Stimulated activated CD8-positive, alpha-beta memory T cell treated with anti-CD3 and anti-CD28 coated beads, Interleukin-15, amount 100 ng/mL, for 4 hours (primary cell): ENCODE measurements around the gene HARBI1.

Experiments used
- DNase-seq, 2 donors: peaks; one replicate each; pipeline ENCODE4 v3.0.0-alpha.2; 2020; ENCODE audit warnings: low read depth in 2 of 2

HARBI1 gene, protein sequence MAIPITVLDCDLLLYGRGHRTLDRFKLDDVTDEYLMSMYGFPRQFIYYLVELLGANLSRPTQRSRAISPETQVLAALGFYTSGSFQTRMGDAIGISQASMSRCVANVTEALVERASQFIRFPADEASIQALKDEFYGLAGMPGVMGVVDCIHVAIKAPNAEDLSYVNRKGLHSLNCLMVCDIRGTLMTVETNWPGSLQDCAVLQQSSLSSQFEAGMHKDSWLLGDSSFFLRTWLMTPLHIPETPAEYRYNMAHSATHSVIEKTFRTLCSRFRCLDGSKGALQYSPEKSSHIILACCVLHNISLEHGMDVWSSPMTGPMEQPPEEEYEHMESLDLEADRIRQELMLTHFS

DNA sequence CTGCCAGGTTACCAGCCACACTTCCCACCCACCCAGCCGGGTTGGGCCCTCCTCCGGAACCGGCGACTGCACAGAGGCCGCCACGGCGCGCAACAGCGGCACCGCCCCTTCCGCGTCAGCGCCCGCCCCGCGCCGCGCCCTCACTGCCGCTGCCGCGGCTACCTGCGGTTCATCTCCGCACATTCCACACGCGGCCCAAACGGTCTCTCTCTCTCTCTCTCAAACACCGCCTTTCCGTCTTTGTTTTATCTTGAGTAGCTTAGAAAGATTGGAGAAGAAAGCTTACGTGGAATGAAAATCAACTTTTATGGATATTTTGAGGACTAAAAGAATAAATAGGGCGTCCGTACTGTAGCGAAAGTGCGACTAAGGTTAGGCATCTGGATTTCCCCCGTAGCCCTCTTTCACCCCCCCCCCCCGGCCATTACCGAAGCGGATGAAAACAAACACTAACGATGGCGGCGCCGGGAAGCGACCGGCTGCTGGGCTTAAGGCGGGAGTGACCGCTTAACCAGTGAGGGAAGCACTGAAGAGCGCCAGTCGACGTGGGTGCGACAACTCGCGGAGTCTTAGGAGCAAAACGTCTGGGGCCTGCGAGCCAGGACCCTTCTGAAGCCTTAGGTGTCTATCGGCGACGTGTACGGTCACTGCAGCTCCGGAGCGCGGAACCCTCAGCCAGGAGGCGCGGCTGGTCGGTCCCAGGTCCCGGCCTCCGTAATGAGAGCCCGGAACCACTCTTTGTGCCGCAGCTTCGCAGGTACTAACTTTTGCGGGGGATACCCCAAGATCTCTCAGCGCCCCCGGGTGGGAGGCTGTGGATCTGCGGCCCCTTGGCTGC is at the start of gene HARBI1, which contains the start of gene ATG13:
Gene HARBI1 (minus strand): TSS at position 94 of the 838 bp plus-strand sequence. CDS start 990 bp downstream, outside the sequence.
Gene ATG13 (plus strand): TSS at position 420 of the 838 bp plus-strand sequence. CDS start 26,739 bp downstream, outside the sequence.
- peak; percentile 87 to 88 for DNase-seq

DNA sequence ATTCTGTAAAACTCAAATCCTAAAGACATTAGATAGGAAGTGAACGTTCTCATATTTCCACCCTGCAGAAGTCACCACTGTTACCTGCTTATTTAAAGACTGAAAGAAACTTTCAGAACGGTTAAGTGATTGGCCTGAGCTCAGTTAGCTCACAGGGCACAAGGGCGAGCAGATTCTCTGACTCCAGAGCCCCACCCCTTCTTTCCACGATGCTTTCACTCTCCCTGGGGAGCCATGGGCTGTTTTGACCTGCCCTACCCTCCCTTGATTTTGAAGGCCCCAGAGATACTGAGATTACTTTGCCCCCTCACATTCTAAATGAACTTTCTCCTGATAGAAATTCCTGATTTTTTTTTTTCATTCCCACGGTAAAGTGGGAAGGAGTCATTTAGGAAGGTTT is 49.5 kb upstream of the HARBI1 start:
- no peak for DNase-seq

GRCh38 chr11:46665356-46665755 is 48.3 kb upstream of the HARBI1 start:
- DNase-seq: no peak

- DNase-seq: no peak
Observed at GRCh38 chr11:46664612-46665011, 47.6 kb upstream of the HARBI1 start.

DNA sequence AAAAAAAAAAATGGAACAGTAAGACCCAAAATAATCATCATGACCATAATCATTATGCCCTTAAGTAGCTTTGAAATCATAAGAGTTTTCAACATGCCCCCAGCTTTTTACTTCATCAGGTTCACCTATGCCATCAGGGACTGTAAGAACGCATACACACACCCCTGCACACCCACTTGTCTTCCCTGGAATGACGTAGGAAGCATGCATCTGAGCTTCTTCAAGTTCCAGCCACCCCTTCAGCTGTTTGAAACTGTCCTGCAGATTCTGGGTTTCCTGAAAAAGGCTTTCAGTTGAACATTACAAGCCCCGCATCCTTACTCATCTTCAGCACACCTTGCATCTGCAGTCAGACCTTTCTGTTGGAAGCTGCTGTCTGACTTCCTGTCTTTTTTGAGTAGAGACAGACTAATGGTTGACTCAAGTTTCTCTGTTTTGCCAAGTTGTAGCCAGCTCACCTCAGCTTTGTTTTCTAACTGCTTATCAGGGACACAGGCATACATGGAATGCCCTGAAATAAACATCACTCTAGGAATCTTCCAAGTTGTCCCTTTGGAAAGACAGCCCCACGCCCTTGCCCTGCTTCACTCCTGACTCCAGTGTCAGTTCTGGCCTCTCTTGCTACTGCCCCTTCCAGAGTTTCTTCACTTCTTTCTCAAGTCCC is 46.4 kb upstream of the HARBI1 start:
- DNase-seq: no peak

DNA sequence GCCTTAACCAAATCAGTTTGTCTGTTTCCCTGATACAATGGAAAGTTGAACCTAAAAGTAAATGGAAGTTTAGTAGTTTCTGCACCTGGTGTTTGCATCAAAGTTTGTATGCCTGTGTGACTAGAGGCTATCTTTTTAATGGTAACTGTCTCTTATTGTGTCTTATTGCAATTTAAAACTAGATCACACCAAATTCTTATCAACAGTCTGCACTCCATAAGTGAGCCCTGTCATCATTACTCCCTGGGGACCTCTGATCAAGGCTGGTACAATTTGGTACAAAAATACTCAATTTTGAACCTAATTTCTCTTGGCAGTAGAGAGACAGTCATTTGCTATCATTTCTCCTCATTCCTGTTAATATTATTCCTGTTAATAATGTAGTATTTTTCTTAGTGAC is 45.3 kb upstream of the HARBI1 start:
- no peak for DNase-seq

DNA sequence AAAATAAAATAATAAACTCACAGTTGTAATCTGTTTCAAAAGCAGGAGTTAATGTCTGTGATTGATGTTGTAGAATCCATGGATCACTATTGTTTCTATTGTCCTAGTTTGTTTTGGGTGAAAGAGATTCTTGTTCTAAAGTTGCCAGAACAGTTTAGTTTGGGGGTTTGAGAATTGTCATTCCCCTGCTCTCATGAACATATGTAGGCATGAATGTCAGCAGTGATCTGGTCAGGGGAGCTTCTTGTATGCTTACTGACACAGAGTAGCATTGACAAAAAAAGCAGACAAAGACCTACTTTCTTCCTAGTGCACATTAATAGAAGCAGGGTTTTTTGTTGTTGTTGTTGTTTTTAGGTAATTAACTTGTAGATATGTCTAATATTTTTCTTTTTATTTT is 44.8 kb upstream of the HARBI1 start:
- no peak for DNase-seq

DNA sequence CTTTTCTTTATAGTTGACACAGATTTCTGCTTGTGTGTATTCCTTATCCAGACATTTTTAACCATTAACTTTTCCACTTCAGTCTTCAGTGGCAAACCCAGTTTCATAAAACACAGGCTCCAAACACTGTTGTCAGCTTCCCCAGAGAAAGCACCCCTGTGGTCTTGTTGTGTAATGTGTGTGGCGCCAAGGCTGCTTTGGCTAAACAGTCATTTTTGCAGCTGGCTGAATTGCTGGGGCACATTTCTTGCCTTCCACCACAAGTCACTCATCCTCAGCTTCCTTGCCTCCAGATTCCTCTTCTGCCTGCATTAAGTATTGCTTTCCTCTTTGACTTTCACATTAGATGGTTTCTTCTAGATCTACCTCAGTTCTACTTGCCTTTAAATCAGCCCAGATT is 42.9 kb upstream of the HARBI1 start:
- no peak for DNase-seq

DNA sequence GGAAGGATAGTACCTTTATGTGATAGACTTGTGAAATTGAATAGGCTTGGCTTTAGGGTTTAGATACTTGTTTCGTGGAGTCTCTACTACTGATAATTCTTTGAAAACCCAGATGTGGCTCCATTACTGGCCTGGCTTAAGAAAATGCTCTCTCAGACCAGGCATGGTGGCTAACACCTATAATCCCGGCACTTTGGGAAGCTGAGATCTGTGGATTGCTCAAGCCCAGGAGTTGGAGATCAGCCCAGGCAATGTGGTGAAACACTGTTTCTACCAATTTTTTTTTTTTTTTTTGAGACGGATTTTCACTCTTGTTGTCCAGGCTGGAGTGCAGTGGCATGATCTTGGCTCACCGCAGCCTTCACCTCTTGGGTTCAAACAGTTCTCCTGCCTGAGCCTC is 41.2 kb upstream of the HARBI1 start:
- no peak for DNase-seq

GRCh38 chr11:46657186-46657585 is 40.2 kb upstream of the HARBI1 start:
- DNase-seq: no peak

DNA sequence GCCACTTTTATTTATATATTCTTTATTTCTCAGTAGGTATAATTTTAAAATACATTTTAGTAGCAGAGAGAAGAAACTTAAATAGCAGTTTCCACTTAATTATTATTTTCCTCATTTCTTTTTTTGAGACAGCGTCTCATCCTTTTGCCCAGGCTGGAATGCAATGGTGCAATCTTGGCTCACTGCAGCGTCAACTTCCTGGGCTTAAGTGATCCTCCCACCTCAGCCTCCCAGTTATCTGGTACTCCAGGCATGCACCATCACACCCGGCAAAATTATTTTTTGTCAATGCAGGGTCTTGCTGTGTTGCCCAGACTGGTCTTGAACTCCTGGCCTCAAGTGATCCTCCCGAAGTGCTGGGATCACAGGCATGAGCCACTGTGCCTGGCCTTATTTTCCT is 38.6 kb upstream of the HARBI1 start:
- no peak for DNase-seq

- DNase-seq: no peak
Observed at GRCh38 chr11:46649180-46649738, 32.2 kb upstream of the HARBI1 start.

DNA sequence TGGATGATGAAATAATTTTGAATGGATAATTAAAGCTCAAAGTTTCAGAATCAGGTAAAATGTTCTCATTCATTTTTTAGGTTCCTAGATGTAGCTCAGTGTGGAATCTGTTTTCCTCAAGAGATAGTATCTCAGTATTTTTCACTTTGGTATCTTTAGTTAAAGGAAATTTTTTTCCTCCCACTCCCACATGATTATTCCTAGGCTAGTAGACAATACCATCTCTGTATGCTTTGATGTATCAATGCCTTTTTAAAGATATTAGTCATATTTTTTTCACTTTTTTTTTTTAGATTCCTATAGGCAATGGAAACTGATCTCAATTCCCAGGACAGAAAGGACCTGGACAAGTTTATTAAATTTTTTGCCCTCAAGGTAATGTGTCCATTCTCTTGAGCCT is 27.0 kb upstream of the HARBI1 start:
- no peak for DNase-seq

DNA sequence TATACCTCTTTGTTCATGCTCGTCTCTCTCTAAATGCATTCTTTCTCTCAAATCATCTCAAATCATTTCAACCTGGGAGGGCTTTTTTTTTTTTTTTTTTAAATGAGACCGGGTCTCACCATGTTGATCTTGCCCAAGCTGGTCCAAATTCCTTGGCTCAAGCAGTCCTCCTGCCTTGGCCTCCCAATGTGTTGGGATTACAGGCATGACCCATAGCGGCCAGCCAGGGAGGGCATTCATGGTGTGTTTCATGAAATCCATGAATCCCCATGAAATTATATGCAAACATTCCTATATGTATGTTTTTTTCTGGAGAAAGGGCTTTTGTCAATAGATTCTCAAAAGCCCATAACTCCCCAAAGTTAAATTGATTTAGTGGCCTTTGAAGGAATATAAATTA is 26.5 kb upstream of the HARBI1 start:
- no peak for DNase-seq

GRCh38 chr11:46642627-46643335 is 25.8 kb upstream of the HARBI1 start:
- DNase-seq: no peak

GRCh38 chr11:46641639-46642038 is 24.6 kb upstream of the HARBI1 start:
- DNase-seq: no peak

GRCh38 chr11:46640036-46640788 is 23.2 kb upstream of the HARBI1 start:
- no peak for DNase-seq

GRCh38 chr11:46639197-46639839 is 22.3 kb upstream of the HARBI1 start:
- no peak for DNase-seq

DNA sequence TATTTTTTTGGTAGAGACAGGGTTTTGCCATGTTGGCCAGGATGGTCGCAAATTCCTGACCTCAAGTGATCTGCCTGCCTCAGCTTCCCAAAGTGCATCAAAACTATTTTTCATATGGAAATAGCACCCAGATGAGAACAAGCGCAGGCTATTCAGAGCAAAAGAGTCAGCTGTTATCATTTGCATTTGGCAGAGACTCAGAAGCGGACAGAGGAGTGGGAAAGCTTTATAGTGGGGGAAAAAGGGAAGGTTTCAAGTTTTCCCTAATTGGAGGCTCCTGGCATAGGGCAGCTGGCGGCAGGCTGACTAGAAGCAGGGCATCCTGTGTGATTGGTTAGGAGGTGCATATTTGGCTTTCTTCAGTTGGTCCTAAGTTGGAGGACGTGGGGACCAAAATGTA is 20.5 kb upstream of the HARBI1 start:
- DNase-seq: no peak

DNA sequence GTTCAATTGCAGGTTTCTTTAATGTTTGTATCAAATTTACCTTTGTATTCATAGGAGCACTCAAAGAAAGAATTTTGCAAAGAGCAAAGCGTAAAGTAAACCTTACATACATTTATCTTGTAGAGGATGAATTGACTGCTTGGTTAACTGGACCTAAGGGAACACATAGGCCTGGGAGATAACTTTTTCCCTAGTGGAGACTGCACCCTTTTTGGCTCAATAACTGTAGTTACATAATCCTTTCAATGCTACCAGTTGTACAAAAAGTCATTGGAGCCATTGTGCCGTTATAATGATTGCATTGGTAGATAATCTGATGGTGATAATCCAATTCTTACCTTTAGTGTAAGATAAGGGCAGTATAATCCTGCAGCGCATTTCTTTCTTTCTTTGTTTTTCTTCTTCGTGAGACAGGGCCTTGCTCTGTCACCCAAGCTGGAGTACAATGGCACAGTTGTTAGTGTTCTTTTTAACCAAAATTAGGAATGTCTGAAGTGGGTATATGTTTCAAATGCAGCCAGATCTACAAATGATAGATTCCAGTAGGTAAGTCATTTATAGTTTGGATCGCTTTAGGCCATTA is 18.6 kb upstream of the HARBI1 start:
- no peak for DNase-seq
